GM18499 (cell line): ENCODE results near the gene ARHGEF37.
"Not testable (repeated sequence)": the region's sequence is repeated elsewhere in the genome, so short reads cannot be mapped to it uniquely, and the experiment has no call there.

Source experiments
- ATAC-seq: cut with Tn5 transposase; IDR thresholded peaks from one replicate; pipeline ENCODE4 v1.9.1; 2021; ENCODE audit warnings: moderate number of reproducible peaks; ENCODE audit not compliant: insufficient read depth, unreplicated experiment

Gene ARHGEF37

DNA sequence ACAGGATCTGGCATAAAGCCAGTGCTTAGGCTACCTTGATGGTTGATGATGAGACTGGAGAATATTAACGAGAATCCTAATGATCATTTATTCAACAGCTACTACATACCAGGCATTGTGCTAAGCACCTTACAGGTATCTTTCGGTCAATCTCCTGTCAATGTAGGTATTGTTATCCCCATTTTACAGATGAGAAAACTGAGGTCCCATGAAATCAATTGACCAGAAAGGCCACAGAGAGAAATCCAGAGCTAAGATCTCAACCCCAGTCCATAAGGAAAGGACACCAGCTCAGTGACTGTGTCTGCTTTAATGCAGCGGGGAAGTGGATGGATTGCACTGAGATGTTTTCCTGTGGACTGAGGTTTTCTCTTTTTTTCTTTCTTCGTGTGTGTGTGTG is 63.3 kb downstream of the ARHGEF37 start:
- ATAC-seq: no peak

- no peak for ATAC-seq
Observed at GRCh38 chr5:149645236-149645635, 63.9 kb downstream of the ARHGEF37 start.

DNA sequence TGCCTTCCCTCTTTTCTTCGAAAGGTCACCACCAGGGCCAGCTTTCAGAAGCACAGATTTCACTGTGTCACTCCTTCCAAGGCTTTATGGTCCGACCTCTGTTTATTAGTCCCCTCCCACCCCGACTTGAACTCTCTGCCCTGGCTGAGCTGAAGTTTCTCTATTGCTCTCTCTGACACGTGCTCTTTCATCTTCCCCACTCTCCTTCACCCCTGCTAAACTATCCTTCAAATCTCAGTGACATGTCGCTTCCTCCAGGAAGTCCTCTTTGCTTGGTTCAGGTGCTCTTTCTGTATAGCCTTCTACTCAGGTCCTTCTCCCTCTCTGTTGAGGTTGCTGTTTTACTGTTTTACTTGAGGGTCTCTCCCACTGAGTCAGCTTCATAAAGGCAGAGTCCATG is 64.4 kb downstream of the ARHGEF37 start:
- ATAC-seq: no peak

DNA sequence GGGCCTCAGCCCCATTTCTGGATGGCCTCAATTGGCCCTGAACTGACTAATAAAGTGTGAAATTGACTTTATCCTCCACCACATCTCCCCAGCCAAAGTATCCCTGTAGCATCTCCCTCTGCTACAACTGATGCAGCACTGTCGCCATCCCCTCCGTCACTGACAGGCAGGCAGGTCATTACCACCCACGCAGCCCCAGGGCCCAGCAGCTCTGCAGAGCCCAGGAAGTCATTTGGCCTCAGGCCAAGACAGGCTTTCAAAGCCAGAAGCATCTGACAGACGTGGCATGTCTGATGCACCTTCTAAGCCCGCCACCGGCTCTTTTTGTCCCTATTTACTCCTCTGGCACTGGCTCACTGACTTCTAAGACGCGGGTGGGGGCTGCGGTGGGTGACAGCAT is 65.3 kb downstream of the ARHGEF37 start:
- no peak for ATAC-seq

- no peak for ATAC-seq
Observed at GRCh38 chr5:149647334-149647733, 66.0 kb downstream of the ARHGEF37 start.

DNA sequence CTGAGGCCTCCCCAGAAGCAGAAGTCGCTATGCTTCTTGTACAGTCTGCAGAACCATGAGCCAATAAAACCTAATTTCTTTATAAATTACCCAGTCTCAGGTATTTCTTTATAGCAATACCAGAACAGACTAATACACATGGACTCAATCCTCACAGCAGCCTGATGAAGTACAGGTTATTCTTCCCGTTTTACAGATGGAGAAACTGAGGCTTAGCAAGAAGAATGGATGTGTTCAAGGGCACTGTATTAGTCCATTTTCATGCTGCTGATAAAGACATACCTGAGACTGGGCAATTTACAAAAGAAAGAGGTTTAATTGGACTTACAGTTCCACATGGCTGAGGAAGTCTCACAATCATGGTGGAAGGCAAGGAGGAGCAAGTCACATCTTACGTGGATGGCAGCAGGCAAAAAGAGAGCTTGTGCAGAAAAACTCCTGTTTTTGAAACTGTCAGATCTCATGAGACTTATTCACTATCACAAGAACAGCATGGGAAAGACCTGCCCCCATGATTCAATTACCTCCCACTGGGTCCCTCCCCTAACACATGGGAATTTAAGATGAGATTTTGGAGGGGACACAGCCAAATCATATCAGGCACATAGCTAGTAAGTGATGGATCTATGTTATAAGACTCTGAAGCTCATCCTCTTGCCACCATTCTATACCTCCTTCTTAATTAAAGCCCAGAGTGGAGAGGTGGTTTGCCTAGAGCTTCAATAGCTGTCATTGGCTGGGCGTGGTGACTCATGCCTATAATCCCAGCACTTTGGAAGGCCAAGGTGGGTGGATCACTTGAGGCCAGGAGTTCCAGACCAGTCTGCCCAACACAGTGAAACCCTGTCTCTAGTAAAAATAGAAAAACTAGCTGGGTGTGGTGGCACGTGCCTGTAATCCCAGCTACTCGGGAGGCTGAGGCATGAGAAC is 67.4 kb downstream of the ARHGEF37 start:
- ATAC-seq: not testable (repeated sequence)

- ATAC-seq: not testable (repeated sequence)
Observed at GRCh38 chr5:149649730-149650129, 68.4 kb downstream of the ARHGEF37 start.

DNA sequence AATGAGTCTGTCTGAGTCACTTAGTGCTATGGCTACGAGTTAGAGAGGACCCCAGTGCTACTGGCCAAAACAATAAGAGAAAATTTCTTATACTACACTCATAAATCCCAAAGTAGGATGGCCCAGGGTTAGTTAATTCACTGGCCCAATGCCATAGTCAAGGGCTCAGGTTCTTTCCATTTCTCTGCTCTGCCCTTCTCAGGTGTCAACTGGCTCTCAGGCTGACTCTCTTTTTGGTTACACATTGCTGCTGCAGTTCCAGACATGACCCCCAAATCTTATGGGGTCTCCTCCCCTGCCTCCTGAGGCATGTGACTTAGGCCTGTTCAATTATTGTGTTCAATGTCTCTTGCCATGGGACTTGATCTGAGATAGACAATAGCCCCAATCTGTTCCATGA is 70.4 kb downstream of the ARHGEF37 start:
- ATAC-seq: no peak

- no peak for ATAC-seq
Observed at GRCh38 chr5:149652697-149653096, 71.4 kb downstream of the ARHGEF37 start.

DNA sequence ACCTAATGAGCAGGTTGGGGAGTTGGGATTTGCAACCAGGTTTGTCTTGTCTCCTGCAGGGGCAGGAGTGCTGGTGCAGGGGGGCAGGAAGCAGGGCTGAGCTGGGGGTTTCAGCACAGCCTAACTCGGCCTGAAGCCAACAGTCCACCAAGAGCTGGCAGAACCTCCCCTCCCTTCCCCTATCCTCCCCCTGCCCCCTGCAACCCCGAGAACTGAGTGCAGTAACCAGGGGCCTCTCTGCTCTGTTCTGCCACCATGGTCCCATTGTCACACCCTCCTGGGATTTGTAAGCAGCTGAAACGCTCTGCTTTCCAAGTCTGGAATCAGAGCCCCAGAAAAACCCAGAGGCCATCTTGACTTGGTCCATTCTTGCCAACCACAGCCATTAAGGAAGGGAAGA is 72.9 kb downstream of the ARHGEF37 start:
- no peak for ATAC-seq

GRCh38 chr5:149654883-149655505 is 73.7 kb downstream of the ARHGEF37 start:
- ATAC-seq: no peak

DNA sequence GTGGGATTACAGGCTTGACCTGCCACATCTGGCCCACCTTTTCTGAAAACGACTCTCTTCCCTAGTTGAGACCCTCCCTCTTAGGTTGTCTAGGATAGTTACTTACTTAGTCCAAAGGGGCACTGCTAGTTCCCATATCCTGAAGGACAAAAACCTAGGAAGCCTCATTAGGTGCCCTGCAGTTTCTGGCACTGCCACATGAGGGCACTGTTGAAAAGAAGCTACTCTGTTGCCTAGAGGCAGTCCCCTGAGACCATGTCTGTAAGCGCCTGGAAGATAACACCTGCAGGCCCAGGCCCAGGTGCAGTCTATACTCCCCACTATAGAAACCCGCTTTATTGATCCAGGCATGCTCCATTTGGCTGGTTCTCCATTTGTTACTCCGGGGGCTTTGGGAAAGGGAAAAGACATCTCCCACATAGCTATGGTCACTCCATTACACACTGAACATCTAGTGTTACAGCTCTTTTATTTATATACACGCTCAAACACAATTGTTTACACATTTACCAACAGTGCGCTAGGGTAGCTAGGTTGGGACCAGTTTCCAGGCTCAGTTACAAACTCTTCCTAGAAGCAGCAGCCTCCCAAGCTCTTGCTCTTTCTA is 75.4 kb downstream of the ARHGEF37 start:
- no peak for ATAC-seq

DNA sequence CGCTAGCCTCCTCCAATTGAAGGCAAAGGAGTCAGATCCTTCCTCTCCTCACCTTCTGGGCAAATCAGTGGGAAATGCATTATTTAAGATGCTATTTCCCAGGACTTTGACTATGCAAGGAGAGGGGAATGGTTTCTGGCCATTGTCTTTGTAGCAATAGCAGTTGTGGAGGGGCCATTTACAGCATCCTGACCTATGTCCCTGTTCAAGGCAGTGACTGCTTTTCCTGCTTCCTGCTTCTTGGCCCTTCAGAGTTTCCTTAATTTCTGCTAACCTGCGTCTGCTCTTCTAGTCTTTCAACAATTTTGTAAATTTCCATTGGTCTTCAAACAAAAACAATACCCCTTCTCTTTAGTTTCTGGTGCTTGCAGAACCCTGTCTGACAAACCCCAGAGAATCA is 76.0 kb downstream of the ARHGEF37 start:
- ATAC-seq: no peak

DNA sequence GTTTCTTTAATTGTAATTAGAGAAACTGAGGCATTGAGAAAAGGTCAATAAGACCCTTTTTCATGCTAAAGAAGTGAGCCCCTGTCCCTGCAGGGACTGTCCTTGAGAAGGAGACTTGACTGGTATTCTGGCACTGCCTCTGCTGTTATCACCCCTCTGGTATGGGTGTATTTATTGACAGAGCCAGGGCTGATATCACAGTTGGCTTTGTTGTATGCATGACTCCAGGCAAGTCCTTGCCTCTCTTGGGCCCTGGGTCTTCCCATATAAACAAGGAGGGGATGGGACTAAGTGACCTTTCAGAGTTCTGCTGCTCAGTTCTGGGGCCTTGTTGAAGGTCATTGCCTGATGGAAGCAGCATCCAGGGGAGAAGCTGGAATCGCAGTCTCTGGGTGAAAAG is 77.0 kb downstream of the ARHGEF37 start:
- no peak for ATAC-seq

DNA sequence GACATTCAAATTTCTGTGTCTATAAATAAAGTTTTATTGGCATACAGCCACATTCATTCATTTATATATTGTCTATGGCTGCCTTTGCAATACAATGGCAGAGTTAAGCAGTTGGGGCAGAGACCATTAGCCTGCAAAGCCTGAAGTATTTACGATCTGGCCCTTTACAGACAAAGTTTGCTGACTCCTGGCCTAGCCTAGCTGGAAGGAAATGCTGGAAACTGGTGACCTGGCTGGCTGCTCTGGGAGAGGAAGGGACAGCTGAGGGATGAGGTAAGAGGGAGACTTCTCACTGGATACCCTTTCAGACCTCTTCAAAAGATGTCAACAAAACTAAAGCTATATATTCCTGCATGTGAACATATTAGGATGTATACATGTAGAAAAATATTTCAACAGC is 82.8 kb downstream of the ARHGEF37 start:
- no peak for ATAC-seq

- no peak for ATAC-seq
Observed at GRCh38 chr5:149664666-149665415, 83.5 kb downstream of the ARHGEF37 start.

DNA sequence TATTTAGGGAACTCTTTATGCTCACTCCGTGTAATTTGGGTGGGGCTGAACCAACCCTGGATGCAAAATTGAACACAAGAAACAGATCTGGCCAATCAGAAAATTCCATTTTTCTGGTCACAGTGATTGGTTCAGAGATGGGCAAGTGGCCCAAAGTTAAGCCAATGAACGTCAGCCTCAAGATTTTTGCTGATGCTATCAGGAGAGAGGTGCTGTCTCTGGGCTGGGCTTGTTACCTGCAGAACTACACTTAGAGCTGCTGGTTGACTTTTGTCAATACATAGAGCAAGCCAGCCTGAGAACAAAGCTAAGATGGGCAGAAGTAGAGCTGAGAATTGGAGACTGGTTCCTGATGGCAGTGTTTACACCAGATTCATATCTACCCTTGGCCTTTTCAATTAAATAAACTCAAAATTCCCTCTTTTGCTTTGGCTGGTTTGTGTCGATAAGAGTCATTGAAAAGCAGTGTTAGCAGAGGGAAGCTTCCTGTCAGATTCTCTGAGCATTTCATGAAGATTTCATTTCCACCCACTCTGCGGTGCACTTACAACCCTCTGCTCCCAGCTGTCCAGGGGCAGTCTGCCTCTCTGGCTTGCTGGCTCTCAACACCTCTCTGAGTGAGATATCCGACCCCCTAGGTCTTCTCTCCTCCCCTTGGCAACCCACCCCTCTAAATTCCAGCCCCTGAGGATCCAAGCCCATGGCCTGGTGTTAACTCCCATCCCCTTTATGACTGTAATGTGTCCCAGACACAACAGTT is 84.3 kb downstream of the ARHGEF37 start:
- no peak for ATAC-seq

DNA sequence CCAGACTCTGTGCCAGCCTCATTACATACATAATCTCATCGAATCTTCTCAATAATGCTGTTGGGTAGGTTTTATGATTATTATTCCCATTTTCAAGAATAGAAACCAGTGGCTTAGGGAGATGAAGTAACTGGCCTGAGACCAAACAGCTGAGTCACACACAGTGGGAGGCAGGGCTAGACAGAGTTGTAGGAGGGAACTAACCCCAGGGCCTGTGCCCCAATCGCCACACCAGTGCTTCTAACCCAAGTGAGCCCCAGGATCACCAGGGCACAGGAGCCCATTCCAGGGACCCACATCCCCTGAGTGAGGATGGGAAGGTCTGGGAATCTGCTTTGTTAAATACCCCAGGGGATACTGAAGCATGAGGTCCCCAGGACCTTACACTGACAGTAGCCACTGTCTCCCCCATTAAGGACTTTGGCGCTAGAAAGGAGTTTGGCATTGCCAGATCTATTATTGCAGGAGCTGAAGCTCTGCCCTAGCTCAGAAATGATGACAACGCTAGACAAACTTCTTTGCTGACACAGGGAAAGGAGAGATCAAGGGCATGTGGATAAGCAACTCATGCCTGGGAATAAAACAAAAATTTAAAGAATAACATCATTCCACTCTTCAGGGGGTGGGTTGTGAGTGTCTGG is 85.0 kb downstream of the ARHGEF37 start:
- ATAC-seq: no peak

GRCh38 chr5:149667084-149667828 is 86.0 kb downstream of the ARHGEF37 start:
- no peak for ATAC-seq
